IMR-90 (cell line): ENCODE measurements around the gene XYLB. TPM values are rescaled to one million over a fixed set of nuclear protein-coding genes. Genes with fewer than 3 reads are reported as not detected.

ENCODE experiments used
- ATAC-seq: fragments of 200-7000 bp; cut with Tn5 transposase; 2 replicates; pipeline ENCODE4 v1.9.1; 2020; ENCODE audit warnings: low read depth, mild to moderate bottlenecking, moderate library complexity
- BruUV-seq: library from RNA; stranded (reverse); fragments of 400-500 nt; replicated peaks from 2 replicates; lab custom pipeline; 2021; lab: Mats Ljungman, UMichigan
- CTCF ChIA-PET: fragments of 300-600 bp; formaldehyde crosslinking; extraction: SDS; loops from one replicate; lab custom pipeline; 2021; ENCODE audit warnings: antibody characterized with exemption; lab: Yijun Ruan, JAX
- POLR2A ChIA-PET: fragments of 300-600 bp; sonication (Branson Sonifier 250); formaldehyde crosslinking; loops from one replicate; lab custom pipeline; 2022; ENCODE audit warnings: antibody characterized with exemption; ENCODE audit not compliant: unreplicated experiment; lab: Charles Lee
- DNase-seq: peaks from one replicate; pipeline ENCODE4 v3.0.0; 2013
- H2AFZ ChIP-seq: replicated peaks from 2 replicates; pipeline ENCODE3; 2013; ENCODE audit warnings: low read length, mild to moderate bottlenecking; ENCODE audit not compliant: poor library complexity
- H2AK5ac ChIP-seq: 2 replicates; pipeline ENCODE4 v1.6.1; 2013; ENCODE audit warnings: low read depth, low read length, inconsistent platforms
- H2AK9ac ChIP-seq: replicated peaks from 2 replicates; pipeline ENCODE3; 2013; ENCODE audit warnings: mild to moderate bottlenecking, low read depth, low read length, moderate library complexity; ENCODE audit not compliant: poor library complexity
- H2BK120ac ChIP-seq: 2 replicates; pipeline ENCODE4 v1.6.1; 2013; ENCODE audit warnings: low read depth, low read length, inconsistent platforms
- H2BK15ac ChIP-seq: 3 replicates; pipeline ENCODE4 v1.6.1; 2013; ENCODE audit warnings: low read depth, low read length, inconsistent platforms
- H2BK20ac ChIP-seq: 2 replicates; pipeline ENCODE4 v1.6.1; 2013; ENCODE audit warnings: low read depth, mild to moderate bottlenecking, inconsistent platforms, low read length, moderate library complexity
- H2BK5ac ChIP-seq: 2 replicates; pipeline ENCODE4 v1.6.1; 2013; ENCODE audit warnings: mild to moderate bottlenecking, low read depth, low read length, inconsistent platforms; ENCODE audit not compliant: poor library complexity, severe bottlenecking
- H3K14ac ChIP-seq: replicated peaks from 2 replicates; pipeline ENCODE4 v1.6.1; 2013; ENCODE audit warnings: low read depth, low read length, inconsistent platforms
- H3K18ac ChIP-seq: 2 replicates; pipeline ENCODE4 v1.6.1; 2013; ENCODE audit warnings: low read depth, low read length, control low read depth
- H3K23ac ChIP-seq: 2 replicates; pipeline ENCODE4 v1.6.1; 2013; ENCODE audit warnings: low read depth, low read length, inconsistent platforms
- H3K27ac ChIP-seq: 2 replicates; pipeline ENCODE4 v1.5.1; 2013; ENCODE audit warnings: mild to moderate bottlenecking, control low read depth, low read length; ENCODE audit not compliant: insufficient read depth
- H3K27me3 ChIP-seq: 2 replicates; pipeline ENCODE4 v1.6.1; 2013; ENCODE audit warnings: low read length; ENCODE audit not compliant: control insufficient read depth, insufficient read depth
- H3K36me3 ChIP-seq: 2 replicates; pipeline ENCODE4 v1.6.1; 2013; ENCODE audit warnings: low read length, mixed read lengths; ENCODE audit not compliant: control insufficient read depth, insufficient read depth
- H3K4ac ChIP-seq: 2 replicates; pipeline ENCODE4 v1.6.1; 2013; ENCODE audit warnings: low read depth, low read length, inconsistent platforms
- H3K4me1 ChIP-seq: 2 replicates; pipeline ENCODE4 v1.6.1; 2013; ENCODE audit warnings: low read length, mixed read lengths; ENCODE audit not compliant: control insufficient read depth, insufficient read depth
- H3K4me2 ChIP-seq: 2 replicates; pipeline ENCODE4 v1.6.1; 2013; ENCODE audit warnings: low read depth, mild to moderate bottlenecking, control low read depth, low read length, moderate library complexity
- H3K4me3 ChIP-seq: 2 replicates; pipeline ENCODE4 v1.5.1; 2013; ENCODE audit warnings: low read depth, mild to moderate bottlenecking, control low read depth, low read length, moderate library complexity; ENCODE audit not compliant: insufficient read depth
- H3K56ac ChIP-seq: 2 replicates; pipeline ENCODE4 v1.6.1; 2013; ENCODE audit warnings: low read length, inconsistent platforms; ENCODE audit not compliant: insufficient read depth; ENCODE audit errors: extremely low read depth
- H3K79me1 ChIP-seq, 2 experiments: 2 replicates each; pipeline ENCODE4 v1.6.1; 2013; ENCODE audit warnings: low read length in 2 of 2, inconsistent platforms in 1 of 2, low read depth in 1 of 2
- H3K9ac ChIP-seq: 2 replicates; pipeline ENCODE4 v1.6.1; 2013; ENCODE audit warnings: low read depth, low read length, control low read depth
- H3K9me1 ChIP-seq: 2 replicates; pipeline ENCODE4 v1.6.1; 2013; ENCODE audit warnings: low read length, inconsistent platforms; ENCODE audit not compliant: insufficient read depth
- H3K9me3 ChIP-seq: 2 replicates; pipeline ENCODE4 v1.6.1; 2013; ENCODE audit warnings: low read length; ENCODE audit not compliant: control insufficient read depth, insufficient read depth
- H4K20me1 ChIP-seq: 2 replicates; pipeline ENCODE4 v1.6.1; 2013; ENCODE audit warnings: low read length, inconsistent platforms; ENCODE audit not compliant: insufficient read depth
- H4K5ac ChIP-seq: 2 replicates; pipeline ENCODE4 v1.6.1; 2013; ENCODE audit warnings: mild to moderate bottlenecking, low read depth, low read length, control low read depth
- H4K8ac ChIP-seq, 2 experiments: 2 replicates each; pipeline ENCODE4 v1.6.1; 2013; ENCODE audit warnings: low read depth in 2 of 2, low read length in 2 of 2, control low read depth in 1 of 2, inconsistent platforms in 1 of 2
- H4K91ac ChIP-seq: 2 replicates; pipeline ENCODE4 v1.6.1; 2013; ENCODE audit warnings: low read depth, low read length, inconsistent platforms; ENCODE audit not compliant: insufficient read depth
- BHLHE40 ChIP-seq: fragments of 150-350 bp; IDR thresholded peaks from 2 replicates; pipeline ENCODE4 v1.6.1; 2016; ENCODE audit warnings: mild to moderate bottlenecking, low read depth, low read length
- CEBPB ChIP-seq: IDR thresholded peaks from 2 replicates; pipeline ENCODE4 v1.6.1; 2012; ENCODE audit warnings: low read depth, low read length, improper control_type of control experiment
- CHD1 ChIP-seq: IDR thresholded peaks from 2 replicates; pipeline ENCODE4 v1.6.1; 2012; ENCODE audit warnings: low read depth, low read length, improper control_type of control experiment
- CTCF ChIP-seq: conservative IDR thresholded peaks from 2 replicates; pipeline ENCODE4 v1.5.1; 2012; ENCODE audit warnings: mild to moderate bottlenecking, low read depth, low read length, improper control_type of control experiment
- FOS ChIP-seq: fragments of 150-350 bp; IDR thresholded peaks from 2 replicates; pipeline ENCODE4 v1.6.1; 2016; ENCODE audit warnings: low read depth, low read length
- MAFK ChIP-seq: IDR thresholded peaks from 2 replicates; pipeline ENCODE4 v1.6.1; 2012; ENCODE audit warnings: low read depth, low read length, improper control_type of control experiment
- MAZ ChIP-seq: IDR thresholded peaks from 2 replicates; pipeline ENCODE4 v1.6.1; 2012; ENCODE audit warnings: low read depth, mild to moderate bottlenecking, low read length, improper control_type of control experiment, moderate library complexity, borderline replicate concordance
- MXI1 ChIP-seq: IDR thresholded peaks from 2 replicates; pipeline ENCODE4 v1.6.1; 2012; ENCODE audit warnings: low read depth, mild to moderate bottlenecking, low read length, moderate library complexity, borderline replicate concordance
- NFE2L2 ChIP-seq: fragments of 150-350 bp; IDR thresholded peaks from 2 replicates; pipeline ENCODE4 v1.6.1; 2016; ENCODE audit warnings: low read depth, mild to moderate bottlenecking, low read length
- POLR2A ChIP-seq: IDR thresholded peaks from 2 replicates; pipeline ENCODE4 v1.6.1; 2012; ENCODE audit warnings: mild to moderate bottlenecking, low read depth, low read length
- RAD21 ChIP-seq: IDR thresholded peaks from 2 replicates; pipeline ENCODE4 v1.6.1; 2012; ENCODE audit warnings: low read length, improper control_type of control experiment
- RCOR1 ChIP-seq: IDR thresholded peaks from 2 replicates; pipeline ENCODE4 v1.6.1; 2012; ENCODE audit warnings: mild to moderate bottlenecking, low read length, improper control_type of control experiment; ENCODE audit not compliant: insufficient replicate concordance
- RFX5 ChIP-seq: IDR thresholded peaks from 2 replicates; pipeline ENCODE4 v1.8.0; 2012; ENCODE audit warnings: low read depth, mild to moderate bottlenecking, low read length, moderate library complexity
- SMC3 ChIP-seq: fragments of 150-350 bp; IDR thresholded peaks from 2 replicates; pipeline ENCODE4 v1.6.1; 2016; ENCODE audit warnings: low read depth, mild to moderate bottlenecking, antibody characterized with exemption, low read length, moderate library complexity
- USF2 ChIP-seq: fragments of 150-350 bp; IDR thresholded peaks from 2 replicates; pipeline ENCODE4 v1.6.1; 2017; ENCODE audit warnings: mild to moderate bottlenecking, antibody characterized with exemption, low read length, low read depth
- WGBS, 2 experiments: methylation state at CpG; one replicate each; pipeline versions ENCODE4 v1.1.5 to v1.1.7; 2013; ENCODE audit warnings: missing lambda C conversion rate in 2 of 2; ENCODE audit not compliant: insufficient read length in 1 of 2; ENCODE audit errors: extremely low coverage in 2 of 2; 5-methylcytosine and 5-hydroxymethylcytosine counted together
- dilution Hi-C: fragments of 300-500 bp; cut with HindIII; formaldehyde crosslinking; loops from one replicate; pipeline ENCODE4 v1.14.3; 2018; ENCODE audit warnings: low sequenced_read_pairs; ENCODE audit not compliant: unreplicated experiment
- in situ Hi-C: fragments of 300-500 bp; cut with MboI; formaldehyde crosslinking; loops from 3 replicates; pipeline ENCODE4 v1.14.3; 2019; ENCODE audit warnings: low sequenced_read_pairs, inconsistent platforms, mixed read lengths
- intact Hi-C: fragments of 100-400 bp; cut with micrococcal nuclease; formaldehyde crosslinking; loops from 2 replicates; pipeline ENCODE4 v1.10.0; 2022
- polyA plus RNA-seq, 3 experiments: library from polyadenylated mRNA; depleted of rRNA; stranded (reverse); fragments of >200 nt; gene quantifications; 2 replicates each; pipeline ENCODE4 v1.2.3, GENCODE V29; 2012; ENCODE audit warnings: low replicate concordance in 1 of 3
- total RNA-seq: library from RNA; depleted of rRNA; stranded (reverse); fragments of >200 nt; gene quantifications from 2 replicates; pipeline ENCODE4 v1.2.3, GENCODE V29; 2012
- TF ChIP-seq, protein P1 (sequence below): fragments of 150-350 bp; IDR thresholded peaks from 2 replicates; pipeline ENCODE4 v1.6.1; 2016; ENCODE audit warnings: low read depth, mild to moderate bottlenecking, low read length, moderate library complexity, borderline replicate concordance

Gene XYLB
- total and polyA plus RNA-seq, 2 of the 4 experiments (the other 2 are of a cell fraction) = 3.0 to 3.4 TPM

DNA sequence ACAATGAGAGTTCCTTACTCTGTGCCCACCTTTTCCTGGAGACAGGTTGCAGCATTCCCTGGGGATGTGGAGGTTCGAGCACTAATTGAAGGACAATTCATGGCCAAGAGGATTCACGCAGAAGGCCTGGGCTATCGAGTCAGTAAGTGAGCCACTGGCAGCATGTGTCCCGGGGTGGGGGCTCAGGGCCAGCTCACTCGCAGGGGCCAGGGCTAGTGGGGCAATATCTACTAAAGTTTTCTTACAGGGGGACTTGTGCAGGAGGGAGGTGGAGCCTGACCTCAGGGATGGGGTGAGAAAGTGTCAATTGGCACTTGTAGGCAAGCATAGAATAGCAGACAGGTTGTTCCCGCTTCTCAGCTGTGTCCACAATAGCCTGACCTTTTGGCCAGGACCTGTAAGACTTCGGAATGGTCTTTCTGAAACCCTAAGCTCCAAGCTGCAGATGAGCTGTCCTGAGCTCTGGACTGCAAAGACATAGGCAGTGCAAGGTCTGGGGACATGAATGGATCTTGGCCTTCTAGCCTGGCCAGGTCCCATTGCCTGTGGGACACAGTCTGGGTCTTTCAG, 32.7 kb downstream of the XYLB start:
- Histone ChIP-seq H2BK5ac (no peak overlapping the region), H3K4me2 (no peak overlapping the region), H3K27me3 (no peaks in the 10 kb centered on the region), H4K8ac (no peak overlapping the region), H3K79me1 (no peaks in the 10 kb centered on the region), H4K5ac (no peak overlapping the region), H3K9me3 (no peaks in the 10 kb centered on the region), H2BK120ac (no peak overlapping the region), H3K4ac (no peak overlapping the region), H2BK15ac (no peak overlapping the region), H3K4me1 (no peaks in the 10 kb centered on the region; the same call in 1 of the 2 replicates), H3K9me1 (peaks cover 4% of the 10 kb centered on the region; the same call in 1 of the 2 replicates), H2BK20ac (no peak overlapping the region), H4K91ac (no peak overlapping the region), H4K20me1 (no peaks in the 10 kb centered on the region), H3K56ac (no peak overlapping the region), H3K9ac (no peak overlapping the region), H3K18ac (no peak overlapping the region), H2AK9ac (no peak overlapping the region), H3K14ac (no peak overlapping the region), H3K27ac (no peak overlapping the region), H2AFZ (no peak overlapping the region), H3K36me3 (peaks cover 5% of the 10 kb centered on the region; the same call in 1 of the 2 replicates), H2AK5ac (no peak overlapping the region), H3K4me3 (no peak overlapping the region), H3K23ac (no peak overlapping the region)
- in situ Hi-C loops (no loop called here), dilution Hi-C loops (no loop called here), intact Hi-C loops (no loop called here)
- no TSS peak for BruUV-seq
- DNase-seq (no peak), ATAC-seq (no peak)
- POLR2A ChIA-PET = no interaction called here
- TF ChIP-seq CEBPB (no peak), MXI1 (no peak), MAFK (no peak), NFE2L2 (no peak), FOS (no peak), RAD21 (no peak), USF2 (no peak), MAZ (no peak), SMC3 (no peak), RCOR1 (no peak), CTCF (no peak), CHD1 (no peak), BHLHE40 (no peak), RFX5 (no peak), POLR2A (no peak)
- TF ChIP-seq, protein P1, sequence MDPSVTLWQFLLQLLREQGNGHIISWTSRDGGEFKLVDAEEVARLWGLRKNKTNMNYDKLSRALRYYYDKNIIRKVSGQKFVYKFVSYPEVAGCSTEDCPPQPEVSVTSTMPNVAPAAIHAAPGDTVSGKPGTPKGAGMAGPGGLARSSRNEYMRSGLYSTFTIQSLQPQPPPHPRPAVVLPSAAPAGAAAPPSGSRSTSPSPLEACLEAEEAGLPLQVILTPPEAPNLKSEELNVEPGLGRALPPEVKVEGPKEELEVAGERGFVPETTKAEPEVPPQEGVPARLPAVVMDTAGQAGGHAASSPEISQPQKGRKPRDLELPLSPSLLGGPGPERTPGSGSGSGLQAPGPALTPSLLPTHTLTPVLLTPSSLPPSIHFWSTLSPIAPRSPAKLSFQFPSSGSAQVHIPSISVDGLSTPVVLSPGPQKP = no peak
- 100% methylated on average over 6 of the region's 7 CpGs; no CpG with 5 or more reads in 1 of the 2 experiments for WGBS, 2 experiments
- CTCF ChIA-PET = interaction anchor here (0.5 to 1.4 kb wide), 2 partner anchors 33 to 108 kb away, joined by 3 to 4 read pairs; partner anchors contain the start of gene XYLB
